GM21367 (cell line): ENCODE data around the gene TEX264.
"Not testable (repeated sequence)": the region's sequence is repeated elsewhere in the genome, so short reads cannot be mapped to it uniquely, and the experiment has no call there.

Source experiments
- ATAC-seq: cut with Tn5 transposase; IDR thresholded peaks from one replicate; pipeline ENCODE4 v1.9.1; 2021; ENCODE audit not compliant: unreplicated experiment

TEX264 gene, protein sequence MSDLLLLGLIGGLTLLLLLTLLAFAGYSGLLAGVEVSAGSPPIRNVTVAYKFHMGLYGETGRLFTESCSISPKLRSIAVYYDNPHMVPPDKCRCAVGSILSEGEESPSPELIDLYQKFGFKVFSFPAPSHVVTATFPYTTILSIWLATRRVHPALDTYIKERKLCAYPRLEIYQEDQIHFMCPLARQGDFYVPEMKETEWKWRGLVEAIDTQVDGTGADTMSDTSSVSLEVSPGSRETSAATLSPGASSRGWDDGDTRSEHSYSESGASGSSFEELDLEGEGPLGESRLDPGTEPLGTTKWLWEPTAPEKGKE

GRCh38 chr3:51670823-51671733, at the start of gene TEX264:
TSS of gene TEX264 (plus strand) at chr3:51671252. CDS start at chr3:51674305, 3,053 bp downstream.
- ATAC-seq: peak; percentile 60

DNA sequence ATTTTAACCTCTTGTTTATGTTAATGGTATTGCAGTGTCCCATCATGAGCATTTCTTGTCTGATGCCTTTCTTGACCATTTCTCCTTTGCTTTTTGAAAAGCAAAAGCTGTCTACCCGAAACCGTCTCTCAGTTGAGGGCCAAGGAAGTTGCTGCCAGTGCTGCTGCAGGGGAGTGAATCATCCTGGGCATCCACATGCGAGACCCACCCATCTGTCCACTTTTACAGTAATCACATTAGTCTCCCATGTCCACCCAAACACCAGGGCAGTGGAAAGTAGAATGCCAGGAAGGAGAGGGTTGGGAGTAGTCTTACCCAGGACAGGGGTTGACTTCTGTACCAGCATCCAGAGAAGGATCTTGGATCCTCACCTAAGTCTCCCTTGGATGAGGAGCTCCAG, 48.6 kb upstream of the TEX264 start:
- no peak for ATAC-seq

- ATAC-seq: no peak
Observed at GRCh38 chr3:51622868-51623267, 48.2 kb upstream of the TEX264 start.

GRCh38 chr3:51630513-51630912, 40.5 kb upstream of the TEX264 start:
- no peak for ATAC-seq

DNA sequence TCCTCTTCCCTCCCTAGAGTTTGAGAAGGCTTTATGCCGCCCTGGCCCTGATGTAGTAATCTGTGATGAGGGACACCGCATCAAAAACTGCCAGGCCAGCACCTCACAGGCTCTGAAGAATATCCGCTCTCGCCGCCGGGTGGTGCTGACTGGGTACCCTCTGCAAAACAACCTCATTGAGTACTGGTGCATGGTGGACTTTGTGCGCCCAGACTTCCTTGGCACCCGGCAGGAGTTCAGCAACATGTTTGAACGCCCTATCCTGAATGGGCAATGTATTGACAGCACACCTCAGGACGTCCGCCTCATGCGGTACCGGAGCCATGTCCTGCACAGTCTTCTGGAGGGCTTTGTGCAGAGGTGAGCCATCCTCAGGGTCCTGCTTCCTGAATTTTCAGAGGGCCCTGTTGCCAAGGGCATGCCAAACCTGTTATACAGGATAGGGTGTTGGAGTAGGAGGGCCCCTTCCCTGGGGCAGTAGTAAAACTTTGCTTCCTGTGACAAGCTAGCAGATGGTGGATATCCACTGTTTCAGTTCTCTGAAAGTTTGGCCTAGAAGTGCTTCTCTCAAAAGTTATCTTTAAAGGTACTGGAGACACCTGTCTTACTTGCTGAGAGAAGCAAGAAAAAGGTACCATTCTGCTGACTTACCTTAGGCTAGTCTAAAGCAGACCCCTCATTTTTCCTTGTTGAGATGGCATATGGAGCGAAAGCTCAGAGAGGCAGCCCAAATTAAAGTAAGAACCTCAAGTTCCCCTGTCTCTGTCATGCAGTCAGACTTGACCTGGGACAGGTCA, 33.7 kb upstream of the TEX264 start:
- ATAC-seq: no peak

DNA sequence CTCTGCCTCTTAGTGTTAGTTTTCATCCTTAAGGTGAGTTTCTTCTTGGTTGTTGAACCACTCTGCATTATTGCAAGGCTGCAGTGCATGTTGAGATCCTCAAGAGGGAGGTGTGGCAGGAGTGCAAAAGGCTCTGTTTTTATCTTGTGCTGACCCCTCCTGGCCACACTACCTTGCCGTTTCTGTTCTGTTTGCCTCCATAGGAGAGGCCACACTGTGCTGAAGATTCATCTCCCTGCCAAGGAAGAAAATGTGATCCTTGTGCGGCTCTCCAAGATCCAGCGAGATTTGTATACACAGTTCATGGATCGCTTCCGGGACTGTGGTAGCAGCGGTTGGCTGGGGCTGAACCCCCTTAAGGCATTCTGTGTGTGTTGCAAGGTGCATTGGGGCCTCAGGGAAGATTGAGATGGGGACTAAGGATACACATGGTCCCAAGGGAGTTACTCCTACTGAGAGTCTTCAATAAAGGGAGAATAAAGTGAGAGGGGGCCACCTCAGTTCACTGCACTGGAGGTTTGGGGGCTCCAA, 33.0 kb upstream of the TEX264 start:
- peak; percentile 71 for ATAC-seq

- no peak for ATAC-seq
Observed at GRCh38 chr3:51642462-51642861, 28.6 kb upstream of the TEX264 start.

- ATAC-seq: no peak
Observed at GRCh38 chr3:51646091-51646490, 25.0 kb upstream of the TEX264 start.

- ATAC-seq: not testable (repeated sequence)
Observed at GRCh38 chr3:51652103-51652502, 18.9 kb upstream of the TEX264 start.

- ATAC-seq: not testable (repeated sequence)
Observed at GRCh38 chr3:51653409-51653808, 17.6 kb upstream of the TEX264 start.

DNA sequence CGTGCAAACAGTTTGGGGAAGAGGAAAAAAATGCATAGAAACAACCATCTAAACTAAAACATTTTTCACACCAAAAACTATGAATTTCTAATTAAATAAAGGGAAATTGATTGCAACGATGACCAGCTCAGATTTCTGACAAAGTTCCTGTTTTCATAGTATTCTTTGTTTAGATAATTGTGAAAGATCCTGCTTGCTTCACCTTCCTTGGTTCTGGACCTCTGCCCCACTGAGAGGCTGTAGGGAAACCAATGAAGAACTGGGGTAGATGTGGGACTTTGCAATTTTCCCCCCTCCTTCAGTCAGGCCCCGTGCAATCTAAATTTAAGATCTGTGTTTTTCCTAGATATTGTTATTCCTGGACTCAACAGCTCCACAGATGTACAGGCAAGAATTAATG, 13.8 kb upstream of the TEX264 start:
- no peak for ATAC-seq

DNA sequence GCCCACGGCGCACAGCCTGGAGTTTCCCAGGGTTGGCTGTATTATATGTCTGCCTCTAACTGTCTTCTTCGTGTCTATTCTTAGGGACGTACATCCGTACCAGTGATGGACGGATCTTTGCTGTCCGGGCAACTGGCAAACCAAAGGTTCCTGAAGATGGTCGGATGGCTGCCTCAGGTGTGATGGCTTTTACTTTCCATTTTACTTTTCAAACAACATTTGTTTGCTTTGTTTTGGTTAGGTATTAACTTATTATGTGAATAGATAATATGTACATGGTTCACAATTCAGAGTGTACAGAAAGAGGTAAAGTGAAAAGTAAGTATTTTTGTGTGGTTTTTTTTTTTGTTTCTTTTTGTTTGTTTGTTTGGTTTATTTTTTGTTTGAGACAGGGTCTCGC, 11.1 kb upstream of the TEX264 start:
- no peak for ATAC-seq

- ATAC-seq: no peak
Observed at GRCh38 chr3:51662456-51662855, 8.6 kb upstream of the TEX264 start.

- ATAC-seq: no peak
Observed at GRCh38 chr3:51668756-51669155, 2.3 kb upstream of the TEX264 start.

- no peak for ATAC-seq
Observed at GRCh38 chr3:51669241-51670052, 1.6 kb upstream of the TEX264 start.

DNA sequence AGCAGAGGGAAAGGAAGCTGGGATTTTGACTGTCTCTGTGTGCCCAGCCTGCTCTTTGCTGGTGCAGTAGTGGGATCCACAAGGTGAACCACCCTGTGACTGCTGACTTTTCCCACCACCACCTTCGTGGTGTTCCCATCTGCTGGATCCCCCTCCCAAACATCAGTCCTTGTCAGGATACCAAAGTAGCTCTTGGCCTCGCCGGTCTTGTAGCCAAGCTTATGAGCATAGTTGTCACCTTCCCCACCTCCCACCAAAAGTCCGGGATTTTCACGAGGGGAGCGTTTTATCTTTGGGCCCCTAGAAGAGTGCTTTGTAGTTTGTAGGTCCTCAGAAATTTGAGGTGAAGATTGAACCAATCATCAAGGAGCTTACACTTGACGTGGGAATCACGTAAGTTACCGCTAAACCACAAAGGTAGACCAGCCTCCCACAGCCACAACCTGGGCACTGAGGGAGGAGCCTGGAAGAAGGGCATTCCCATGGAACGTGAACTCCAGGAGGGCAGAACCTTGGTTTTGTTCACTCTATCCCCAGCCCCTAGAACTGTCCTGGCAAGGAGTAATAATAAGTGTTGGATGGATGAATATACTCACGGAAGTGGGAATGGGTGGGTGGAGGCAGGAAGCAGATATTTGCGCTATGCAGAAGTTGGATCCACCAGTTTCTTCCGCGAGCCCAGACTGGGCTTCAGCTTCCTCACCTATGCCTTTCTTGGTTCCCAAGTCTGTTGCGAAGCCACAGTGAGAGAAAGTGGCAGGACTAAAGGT, 814 bp upstream of the TEX264 start:
- ATAC-seq: no peak

GRCh38 chr3:51671734-51672475, 853 bp downstream of the TEX264 start:
- ATAC-seq: peak; percentile 36

DNA sequence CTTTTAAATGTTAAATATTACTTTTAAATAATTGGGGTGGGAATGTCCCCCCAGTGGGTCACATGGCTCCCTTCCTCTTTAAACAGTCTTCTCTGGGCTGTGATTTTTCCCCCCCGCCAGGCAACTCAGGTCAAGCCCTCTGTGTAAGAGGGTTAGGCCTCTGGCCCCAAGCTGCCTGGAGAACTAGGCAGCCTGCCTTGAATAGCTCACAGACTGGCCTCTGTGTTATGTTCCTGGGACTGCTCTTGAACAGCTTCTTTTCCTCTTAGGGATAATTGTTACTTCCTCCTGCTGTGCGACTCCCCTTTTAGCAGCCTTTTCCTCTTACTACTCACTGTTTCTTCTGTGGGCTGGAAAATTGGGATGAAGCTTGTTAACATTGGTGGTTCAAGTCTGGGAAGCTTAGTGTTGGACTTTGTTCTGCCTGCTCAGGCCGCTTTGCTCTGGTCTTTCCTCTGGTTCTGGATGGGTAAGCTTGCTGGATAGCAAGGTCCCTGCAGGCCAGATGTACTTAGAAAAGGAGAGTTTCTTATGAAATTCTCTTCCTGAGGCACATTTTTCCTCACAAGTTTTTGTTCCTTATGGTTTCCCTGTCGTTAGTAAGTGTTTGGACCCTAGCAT, 2.2 kb downstream of the TEX264 start:
- no peak for ATAC-seq
